RWPE2 (cell line): ENCODE data around the gene METTL24.
"Not testable (repeated sequence)": the region's sequence is repeated elsewhere in the genome, so short reads cannot be mapped to it uniquely, and the experiment has no call there.

Source experiments
- ATAC-seq: fragments of 200-7000 bp; cut with Tn5 transposase; 3 replicates; pipeline ENCODE4 v1.9.1; 2021; ENCODE audit warnings: low read depth
- DNase-seq: peaks from one replicate; pipeline ENCODE4 v3.0.0-alpha.2; 2020; ENCODE audit warnings: low spot score
- H3K27ac ChIP-seq: fragments of 450-650 bp; 2 replicates; pipeline ENCODE4 v1.5.1; 2017; ENCODE audit warnings: mild to moderate bottlenecking; ENCODE audit not compliant: poor library complexity, severe bottlenecking
- H3K27me3 ChIP-seq: fragments of 250-450 bp; sonication (Bioruptor Pico); 2 replicates; pipeline ENCODE4 v1.5.1; 2021; ENCODE audit warnings: mild to moderate bottlenecking, moderate library complexity; ENCODE audit not compliant: insufficient read depth, poor library complexity, severe bottlenecking
- H3K36me3 ChIP-seq: fragments of 250-450 bp; sonication (Bioruptor Pico); 2 replicates; pipeline ENCODE4 v1.5.1; 2020; ENCODE audit warnings: low read depth, mild to moderate bottlenecking, moderate library complexity
- H3K4me1 ChIP-seq: fragments of 250-450 bp; sonication (Bioruptor Pico); 2 replicates; pipeline ENCODE4 v1.5.1; 2021; ENCODE audit warnings: mild to moderate bottlenecking, moderate library complexity; ENCODE audit not compliant: insufficient read depth, poor library complexity, severe bottlenecking
- H3K4me3 ChIP-seq: fragments of 250-450 bp; sonication (Bioruptor Pico); 2 replicates; pipeline ENCODE4 v1.5.1; 2021; ENCODE audit warnings: mild to moderate bottlenecking, moderate library complexity; ENCODE audit not compliant: severe bottlenecking
- H3K9me3 ChIP-seq: fragments of 250-450 bp; sonication (Bioruptor Pico); 2 replicates; pipeline ENCODE4 v1.5.1; 2021; ENCODE audit warnings: mild to moderate bottlenecking, moderate library complexity; ENCODE audit not compliant: severe bottlenecking
- CTCF ChIP-seq: fragments of 450-650 bp; IDR thresholded peaks from one replicate; pipeline ENCODE4 v1.5.1; 2017; ENCODE audit warnings: mild to moderate bottlenecking, moderate library complexity; ENCODE audit not compliant: poor library complexity, severe bottlenecking

Gene METTL24

GRCh38 chr6:110317189-110317588 is 41.0 kb downstream of the METTL24 start:
- H3K27ac ChIP-seq = no peak overlapping the region
- no peaks in the 10 kb centered on the region for H3K36me3 ChIP-seq
- no peak for ATAC-seq
- H3K4me1 ChIP-seq = no peaks in the 10 kb centered on the region
- H3K9me3 ChIP-seq = no peaks in the 10 kb centered on the region
- no peak for DNase-seq
- no peaks in the 10 kb centered on the region for H3K27me3 ChIP-seq
- no peak for TF ChIP-seq CTCF
- no peak overlapping the region for H3K4me3 ChIP-seq

- no peaks in the 10 kb centered on the region for H3K4me1 ChIP-seq
- no peak overlapping the region for H3K4me3 ChIP-seq
- no peaks in the 10 kb centered on the region for H3K9me3 ChIP-seq
- ATAC-seq = no peak
- no peak for TF ChIP-seq CTCF
- no peak for DNase-seq
- no peak overlapping the region for H3K27ac ChIP-seq
- no peaks in the 10 kb centered on the region for H3K27me3 ChIP-seq
- no peaks in the 10 kb centered on the region for H3K36me3 ChIP-seq
Measured at GRCh38 chr6:110315869-110316398, 42.2 kb downstream of the METTL24 start.

GRCh38 chr6:110315207-110315868 is 42.8 kb downstream of the METTL24 start:
- TF ChIP-seq CTCF = no peak
- DNase-seq (no peak), ATAC-seq (no peak)
- no peak overlapping the region for H3K4me3 ChIP-seq
- no peaks in the 10 kb centered on the region for H3K36me3 ChIP-seq
- H3K9me3 ChIP-seq = no peaks in the 10 kb centered on the region
- no peaks in the 10 kb centered on the region for H3K27me3 ChIP-seq
- H3K27ac ChIP-seq = no peak overlapping the region
- no peaks in the 10 kb centered on the region for H3K4me1 ChIP-seq

GRCh38 chr6:110310861-110311446 is 47.2 kb downstream of the METTL24 start:
- no peak overlapping the region for H3K27ac ChIP-seq
- no peak for DNase-seq
- no peak for ATAC-seq

GRCh38 chr6:110309432-110309831 is 48.7 kb downstream of the METTL24 start:
- ATAC-seq, H3K36me3 ChIP-seq, H3K9me3 ChIP-seq, DNase-seq, H3K27me3 ChIP-seq, H3K4me1 ChIP-seq, H3K4me3 ChIP-seq, H3K27ac ChIP-seq: not testable (repeated sequence)

More at GRCh38 chr6:110310861-110311446, 47.2 kb downstream of the METTL24 start:
- Histone ChIP-seq H3K4me1 (no peaks in the 10 kb centered on the region), H3K27me3 (no peaks in the 10 kb centered on the region), H3K9me3 (no peaks in the 10 kb centered on the region), H3K36me3 (no peaks in the 10 kb centered on the region), H3K4me3 (no peak overlapping the region)
- TF ChIP-seq CTCF = no peak
